Memory B cell (primary cell): Measurements from ENCODE around the gene FAM120B.
A peak's percentile ranks its signal among the peaks of the same experiment; 100 is the strongest.

Experiments
- ATAC-seq: fragments of 150-1000 bp; cut with Tn5 transposase; 2 replicates; pipeline ENCODE4 v1.10.0; 2021; ENCODE audit warnings: low read depth, mild to moderate bottlenecking, moderate library complexity
- DNase-seq, 2 donors: peaks; one replicate each; pipeline ENCODE4 v3.0.0; 2022; ENCODE audit warnings: low spot score in 2 of 2
- H3K27ac Mint-ChIP-seq: one replicate; pipeline ENCODE4 v1.8.0; 2022; ENCODE audit warnings: mild to moderate bottlenecking, moderate library complexity, mixed read lengths
- H3K27me3 Mint-ChIP-seq: one replicate; pipeline ENCODE4 v1.8.0; 2022; ENCODE audit warnings: mixed read lengths
- H3K36me3 Mint-ChIP-seq: one replicate; pipeline ENCODE4 v1.8.0; 2022; ENCODE audit warnings: mild to moderate bottlenecking, mixed read lengths
- H3K4me1 Mint-ChIP-seq: one replicate; pipeline ENCODE4 v1.8.0; 2022; ENCODE audit warnings: mixed read lengths
- H3K4me3 Mint-ChIP-seq: one replicate; pipeline ENCODE4 v1.8.0; 2022; ENCODE audit warnings: mild to moderate bottlenecking, moderate library complexity, mixed read lengths
- H3K9me3 Mint-ChIP-seq: one replicate; pipeline ENCODE4 v1.8.0; 2022; ENCODE audit warnings: mixed read lengths

Gene FAM120B

DNA sequence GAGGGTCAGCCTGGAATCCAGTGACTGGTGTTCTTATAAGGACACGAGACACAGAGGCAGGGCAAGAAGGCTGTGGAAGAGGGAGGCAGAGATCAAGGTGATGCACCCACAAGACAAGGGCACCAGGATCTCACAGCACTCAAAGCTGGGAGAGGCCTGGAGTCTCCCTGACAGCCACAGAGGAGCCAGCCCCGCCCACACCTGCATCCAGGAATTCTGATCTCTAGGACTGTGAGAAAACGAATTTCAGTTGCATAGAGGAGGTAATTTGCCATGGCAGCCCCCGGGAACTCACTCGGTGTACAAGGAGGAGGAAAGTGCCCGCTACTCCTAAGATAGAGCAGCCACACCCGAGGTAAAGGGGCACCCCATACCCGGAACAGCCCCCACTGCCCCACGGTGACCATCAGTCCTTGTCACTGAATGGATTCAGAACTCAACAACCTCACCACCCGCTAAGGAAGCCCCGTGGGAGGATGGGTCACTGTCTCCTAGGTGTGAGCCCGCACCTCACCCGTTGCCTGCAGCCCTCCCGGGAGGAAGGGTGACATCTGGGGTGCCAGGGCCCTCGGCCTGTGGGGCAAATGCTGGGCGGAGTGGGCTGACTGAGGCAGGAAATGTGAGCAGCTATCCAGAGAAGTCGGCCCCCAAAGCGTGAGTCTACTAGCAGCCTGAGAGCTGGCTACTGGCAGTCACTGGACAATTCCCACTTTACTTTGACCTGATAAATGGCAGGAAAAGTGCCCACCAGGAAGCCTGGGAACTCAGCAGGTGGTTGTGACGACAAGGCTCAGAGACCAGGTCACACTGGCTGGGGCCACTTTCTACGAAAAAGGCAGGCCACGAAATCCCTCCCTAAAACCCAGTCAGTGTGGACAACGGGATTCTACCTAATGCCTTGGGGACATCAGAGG, 38.1 kb upstream of the FAM120B start:
- ATAC-seq (no peak), DNase-seq (no peak)
- Mint-ChIP-seq H3K27ac (no peak overlapping the region), H3K9me3 (no peaks in the 10 kb centered on the region), H3K36me3 (no peaks in the 10 kb centered on the region), H3K27me3 (peaks cover 1% of the 10 kb centered on the region), H3K4me3 (no peak overlapping the region), H3K4me1 (peaks cover 7% of the 10 kb centered on the region)

GRCh38 chr6:170269151-170269845, 37.3 kb upstream of the FAM120B start:
- DNase-seq (no peak), ATAC-seq (no peak)
- Mint-ChIP-seq H3K27ac (no peak overlapping the region), H3K4me1 (peaks cover 10% of the 10 kb centered on the region), H3K4me3 (no peak overlapping the region), H3K36me3 (no peaks in the 10 kb centered on the region), H3K27me3 (peaks cover 1% of the 10 kb centered on the region), H3K9me3 (no peaks in the 10 kb centered on the region)

DNA sequence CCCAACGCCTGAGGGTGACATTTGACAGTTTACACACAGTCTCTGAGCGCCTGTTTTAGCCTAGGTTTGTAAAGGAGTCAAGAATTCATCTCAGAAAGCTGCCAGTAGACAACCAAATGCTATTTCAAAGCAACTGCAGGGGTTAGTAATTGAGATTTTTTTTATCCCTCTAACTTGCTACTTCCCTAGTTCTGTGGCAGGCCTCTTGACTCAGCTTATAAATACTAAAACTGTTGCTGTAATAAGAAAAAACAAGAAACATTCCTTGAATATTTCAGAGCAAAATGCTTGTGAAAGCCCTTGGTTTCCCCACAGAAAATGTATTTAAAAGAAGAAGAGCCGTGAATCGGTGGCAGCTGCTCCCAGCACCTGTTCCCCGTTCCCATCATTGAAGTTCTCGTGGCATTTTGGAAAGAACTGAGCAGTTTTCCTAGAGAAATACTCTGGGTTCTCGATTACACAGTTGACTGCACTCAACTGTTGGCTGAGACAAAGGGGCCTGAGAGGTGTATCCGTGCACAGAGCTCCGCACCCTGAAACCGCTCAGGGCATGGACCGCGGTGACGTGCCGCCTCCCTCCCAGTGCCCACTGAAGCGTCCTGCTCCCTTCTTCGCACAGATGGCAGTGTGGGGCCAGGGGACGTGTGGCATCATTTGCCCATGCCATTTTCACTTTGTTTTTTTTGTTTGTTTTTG, 36.6 kb upstream of the FAM120B start:
- DNase-seq: no peak
- no peaks in the 10 kb centered on the region for H3K9me3 Mint-ChIP-seq
- peaks cover 1% of the 10 kb centered on the region for H3K27me3 Mint-ChIP-seq
- H3K36me3 Mint-ChIP-seq: peaks cover 2% of the 10 kb centered on the region
- no peak for ATAC-seq
- H3K4me1 Mint-ChIP-seq: peaks cover 10% of the 10 kb centered on the region
- H3K4me3 Mint-ChIP-seq: no peak overlapping the region
- no peak overlapping the region for H3K27ac Mint-ChIP-seq

- ATAC-seq (no peak), DNase-seq (no peak)
- Mint-ChIP-seq H3K4me1 (peaks cover 10% of the 10 kb centered on the region), H3K36me3 (peaks cover 3% of the 10 kb centered on the region), H3K27me3 (no peaks in the 10 kb centered on the region), H3K9me3 (no peaks in the 10 kb centered on the region), H3K4me3 (peak overlapping the region; percentile 96), H3K27ac (peak overlapping the region; percentile 85)
Observed at GRCh38 chr6:170270984-170271593, 35.5 kb upstream of the FAM120B start.

DNA sequence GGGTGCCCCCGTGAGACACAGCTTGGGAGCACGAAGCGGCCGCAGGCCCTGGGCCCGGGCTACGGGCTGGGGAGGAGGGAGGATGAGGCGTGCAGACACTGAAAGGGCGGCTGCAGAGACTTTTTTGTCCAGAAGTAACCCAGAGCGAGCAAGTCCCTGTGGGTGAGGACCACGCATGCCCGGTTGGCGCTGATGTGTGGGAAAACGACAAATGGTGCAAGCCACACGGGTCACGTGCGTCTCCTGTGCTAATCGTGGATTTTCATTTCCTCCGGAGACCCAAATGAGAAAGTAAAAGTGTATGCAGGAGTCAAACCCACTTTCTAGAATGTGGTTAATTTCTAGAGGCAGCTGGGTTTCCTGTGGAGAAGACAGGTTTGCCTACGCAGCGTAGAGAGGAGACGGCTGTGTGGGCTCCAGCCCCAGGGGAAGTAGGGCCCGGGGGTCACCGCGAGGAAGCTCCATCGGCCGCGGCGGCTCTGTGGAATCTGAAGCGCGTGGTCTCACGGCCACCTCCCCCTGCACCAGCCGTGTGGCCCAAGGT, 34.7 kb upstream of the FAM120B start:
- Mint-ChIP-seq H3K9me3 (no peaks in the 10 kb centered on the region), H3K27ac (peak overlapping the region; percentile 85), H3K27me3 (no peaks in the 10 kb centered on the region), H3K4me1 (peaks cover 10% of the 10 kb centered on the region), H3K4me3 (peak overlapping the region; percentile 96), H3K36me3 (peaks cover 3% of the 10 kb centered on the region)
- peak; percentile 87 for ATAC-seq
- DNase-seq: peak in 1 of 2 donors; percentile 50

GRCh38 chr6:170272341-170273065, 34.1 kb upstream of the FAM120B start:
- Mint-ChIP-seq H3K27me3 (no peaks in the 10 kb centered on the region), H3K4me3 (peak overlapping the region; percentile 96), H3K4me1 (peaks cover 10% of the 10 kb centered on the region), H3K27ac (peak overlapping the region; percentile 85), H3K9me3 (no peaks in the 10 kb centered on the region), H3K36me3 (peaks cover 3% of the 10 kb centered on the region)
- ATAC-seq (no peak), DNase-seq (no peak)

- Mint-ChIP-seq H3K27me3 (no peaks in the 10 kb centered on the region), H3K36me3 (peaks cover 3% of the 10 kb centered on the region), H3K9me3 (no peaks in the 10 kb centered on the region), H3K4me1 (peaks cover 11% of the 10 kb centered on the region), H3K27ac (no peak overlapping the region), H3K4me3 (peak overlapping the region; percentile 96)
- DNase-seq (no peak), ATAC-seq (no peak)
Observed at GRCh38 chr6:170273191-170273590, 33.4 kb upstream of the FAM120B start.

DNA sequence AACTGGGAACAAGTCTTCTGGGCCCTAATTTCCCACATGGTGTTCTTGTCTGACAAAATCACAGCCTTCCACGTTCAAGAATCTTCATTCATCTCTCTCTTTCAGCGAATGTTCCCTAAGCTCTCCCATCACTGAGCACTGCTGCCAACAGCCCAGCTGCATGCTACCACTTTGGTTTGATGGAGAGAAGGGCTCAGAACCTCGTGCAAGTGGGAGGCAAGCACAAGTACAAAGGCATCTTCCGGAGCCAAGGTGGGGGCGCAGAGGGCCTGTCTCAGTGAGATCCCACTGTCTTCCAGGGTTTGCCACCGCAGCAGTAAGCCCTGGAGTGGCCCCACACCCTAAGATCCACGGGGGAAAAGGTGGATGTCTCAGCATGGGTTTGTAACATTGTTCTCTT, 32.9 kb upstream of the FAM120B start:
- Mint-ChIP-seq H3K4me3 (peak overlapping the region; percentile 67), H3K36me3 (peaks cover 3% of the 10 kb centered on the region), H3K27me3 (no peaks in the 10 kb centered on the region), H3K4me1 (peaks cover 12% of the 10 kb centered on the region), H3K9me3 (no peaks in the 10 kb centered on the region), H3K27ac (no peak overlapping the region)
- DNase-seq (no peak), ATAC-seq (no peak)

DNA sequence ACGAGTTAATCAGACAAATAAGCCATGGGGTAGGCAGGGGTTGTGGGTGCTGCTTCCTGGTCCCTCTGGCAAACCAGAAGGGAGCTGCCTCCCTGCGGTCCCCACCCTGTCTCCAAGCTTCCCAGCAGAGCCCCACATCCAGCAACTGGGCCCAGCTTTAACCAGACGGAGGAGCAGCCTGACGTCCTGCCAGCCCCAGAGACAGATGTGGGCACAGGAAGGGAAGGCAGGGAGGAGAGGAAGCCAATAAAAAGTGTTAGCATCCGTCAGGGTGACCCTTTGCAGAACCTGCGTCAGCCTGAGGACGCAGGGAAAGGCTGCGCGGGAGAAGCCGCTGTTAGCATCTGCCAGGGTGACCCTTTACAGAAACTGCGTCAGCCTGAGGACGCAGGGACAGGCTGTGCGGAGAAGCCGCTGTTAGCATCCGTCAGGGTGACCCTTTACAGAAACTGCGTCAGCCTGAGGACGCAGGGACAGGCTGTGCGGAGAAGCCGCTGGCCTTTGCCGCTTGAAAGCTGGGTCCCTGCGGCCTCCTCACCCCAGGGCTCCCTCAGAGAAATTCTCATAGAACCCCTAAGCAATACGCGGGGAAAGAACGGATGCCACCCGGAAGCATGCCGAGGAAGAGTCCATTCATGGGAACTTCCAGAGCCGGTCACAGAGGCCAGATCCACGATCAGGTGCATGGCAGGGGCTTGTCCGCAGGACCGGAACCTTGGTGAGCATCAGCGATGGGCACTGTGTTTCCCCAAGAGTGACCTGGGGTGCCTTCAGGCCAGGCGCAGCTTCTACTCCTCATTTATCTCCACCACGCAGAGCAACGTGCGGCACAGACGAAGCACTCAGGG, 31.6 kb upstream of the FAM120B start:
- Mint-ChIP-seq H3K27ac (no peak overlapping the region), H3K4me1 (peaks cover 18% of the 10 kb centered on the region), H3K9me3 (no peaks in the 10 kb centered on the region), H3K27me3 (peaks cover 4% of the 10 kb centered on the region), H3K4me3 (no peak overlapping the region), H3K36me3 (peaks cover 3% of the 10 kb centered on the region)
- DNase-seq: no peak
- no peak for ATAC-seq

DNA sequence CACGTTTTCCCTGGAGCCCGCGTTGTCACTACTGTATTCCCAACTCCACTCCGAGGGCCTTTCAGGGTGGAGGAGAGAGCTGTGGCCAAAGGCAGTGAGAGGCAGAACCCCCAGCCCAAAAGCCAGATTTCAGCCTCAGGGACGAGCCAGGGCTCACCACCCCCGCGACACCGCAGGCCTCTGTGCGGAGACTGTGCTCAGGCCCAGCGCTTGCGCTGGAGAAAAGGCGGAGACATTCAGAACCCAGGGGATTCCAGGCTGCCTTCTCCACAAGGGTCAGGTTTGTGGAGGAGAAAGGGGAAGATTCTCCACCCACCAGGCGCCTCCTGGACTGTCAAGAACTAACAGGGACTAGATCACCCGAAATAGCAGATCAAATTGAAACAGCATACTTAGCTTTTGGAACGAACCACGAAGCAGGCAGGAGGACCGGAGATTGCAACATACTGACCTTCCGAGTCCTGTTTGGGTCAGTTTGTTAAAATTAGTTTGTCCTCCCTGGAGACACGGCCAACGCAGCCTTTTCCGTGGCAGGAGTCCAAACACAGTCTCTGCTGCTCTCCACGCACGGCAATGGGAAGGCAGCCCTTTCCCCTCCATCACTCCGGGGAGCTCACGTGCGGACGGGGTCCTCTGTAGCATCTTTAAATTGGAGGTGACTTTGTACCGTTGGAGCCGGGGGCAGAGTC, 30.0 kb upstream of the FAM120B start:
- H3K4me3 Mint-ChIP-seq: no peak overlapping the region
- peaks cover 15% of the 10 kb centered on the region for H3K4me1 Mint-ChIP-seq
- no peak for DNase-seq
- peaks cover 6% of the 10 kb centered on the region for H3K27me3 Mint-ChIP-seq
- ATAC-seq: no peak
- no peaks in the 10 kb centered on the region for H3K9me3 Mint-ChIP-seq
- H3K27ac Mint-ChIP-seq: no peak overlapping the region
- peaks cover 3% of the 10 kb centered on the region for H3K36me3 Mint-ChIP-seq

DNA sequence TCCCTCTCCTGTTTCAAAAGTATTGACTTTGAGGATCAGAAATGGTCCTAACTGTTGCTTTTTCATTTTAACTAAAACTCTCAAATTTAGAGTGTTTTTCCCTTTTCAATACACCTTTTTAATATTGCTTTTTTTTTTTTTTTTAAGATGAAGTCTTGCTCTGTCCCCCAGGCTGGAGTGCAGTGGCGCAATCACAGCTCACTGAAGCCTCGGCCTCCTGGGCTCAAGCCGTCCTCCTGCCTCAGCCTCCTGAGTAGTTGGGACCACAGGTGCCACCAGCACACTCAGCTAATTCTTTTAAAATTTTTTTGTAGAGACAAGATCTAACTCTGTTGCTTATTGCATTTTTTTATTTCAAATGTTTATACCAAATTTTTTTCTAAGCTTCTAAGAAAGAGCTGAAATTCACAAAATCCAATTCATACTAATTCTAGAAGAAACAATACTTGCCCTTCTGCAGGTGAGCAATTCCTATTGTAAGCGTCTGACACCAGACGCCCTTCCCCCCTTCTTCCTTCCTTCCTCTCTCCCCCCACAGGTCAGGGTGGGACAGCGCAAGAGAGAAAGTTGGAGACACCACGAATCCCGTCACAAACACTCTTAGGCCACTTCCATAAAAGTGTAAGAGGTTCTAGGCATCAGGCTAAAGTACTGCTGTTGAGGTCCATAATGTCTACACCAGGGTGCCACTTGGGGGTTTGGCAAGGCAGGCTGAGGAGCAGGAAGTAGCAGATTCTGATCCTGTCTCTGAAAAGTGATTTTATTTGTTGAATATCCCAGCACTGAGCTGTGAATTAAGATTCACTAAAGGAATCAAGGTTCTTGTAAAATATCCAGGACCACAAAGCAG, 28.4 kb upstream of the FAM120B start:
- Mint-ChIP-seq H3K27ac (no peak overlapping the region), H3K4me3 (no peak overlapping the region), H3K27me3 (peaks cover 6% of the 10 kb centered on the region), H3K9me3 (no peaks in the 10 kb centered on the region), H3K36me3 (peaks cover 3% of the 10 kb centered on the region), H3K4me1 (peaks cover 12% of the 10 kb centered on the region)
- ATAC-seq: no peak
- DNase-seq: no peak
